Neural progenitor cell (in vitro differentiated cells): ENCODE measurements around the gene ZDHHC12.

ENCODE experiments used
- CTCF ChIP-seq: fragments of 200-600 bp; sonication (generic); IDR thresholded peaks from 2 replicates; pipeline ENCODE4 v1.5.1; 2017; ENCODE audit warnings: antibody characterized with exemption, mild to moderate bottlenecking
- EZH2 ChIP-seq: fragments of 200-600 bp; sonication (generic); IDR thresholded peaks from 2 replicates; pipeline ENCODE4 v1.6.1; 2017; ENCODE audit warnings: antibody characterized with exemption, mild to moderate bottlenecking, moderate library complexity
- EZH2phosphoT487 ChIP-seq: fragments of 200-600 bp; sonication (generic); IDR thresholded peaks from 2 replicates; pipeline ENCODE4 v1.6.1; 2017; ENCODE audit warnings: antibody characterized with exemption

GRCh38 chr9:128750926-128751595 is 27.1 kb upstream of the ZDHHC12 start:
- no peak for TF ChIP-seq CTCF
- no peak for TF ChIP-seq EZH2phosphoT487
- TF ChIP-seq EZH2, result no peak
